Trophoblast cell (in vitro differentiated cells and primary cell): ENCODE data around the gene HMGCLL1.

Source experiments
- DNase-seq, 2 donors: peaks; one replicate each; pipeline ENCODE4 v3.0.0-alpha.2; 2016
- H2AFZ ChIP-seq: 2 replicates; pipeline ENCODE4 v1.6.1; 2013; ENCODE audit warnings: low read length, moderate library complexity, mild to moderate bottlenecking; ENCODE audit not compliant: insufficient read depth, poor library complexity
- H2AK5ac ChIP-seq: 2 replicates; pipeline ENCODE4 v1.6.1; 2013; ENCODE audit warnings: mild to moderate bottlenecking, low read length
- H2BK120ac ChIP-seq: 2 replicates; pipeline ENCODE4 v1.6.1; 2013; ENCODE audit warnings: low read length, mild to moderate bottlenecking, moderate library complexity; ENCODE audit not compliant: insufficient read depth, poor library complexity
- H2BK12ac ChIP-seq: 2 replicates; pipeline ENCODE4 v1.6.1; 2013; ENCODE audit warnings: mild to moderate bottlenecking, low read length, moderate library complexity
- H2BK5ac ChIP-seq: 2 replicates; pipeline ENCODE4 v1.6.1; 2013; ENCODE audit warnings: low read length, low read depth, moderate library complexity, mild to moderate bottlenecking; ENCODE audit not compliant: poor library complexity
- H3K14ac ChIP-seq: 2 replicates; pipeline ENCODE4 v1.6.1; 2013; ENCODE audit warnings: mild to moderate bottlenecking, low read length
- H3K18ac ChIP-seq: 2 replicates; pipeline ENCODE4 v1.6.1; 2013; ENCODE audit warnings: mild to moderate bottlenecking, low read length
- H3K23ac ChIP-seq: 2 replicates; pipeline ENCODE4 v1.6.1; 2013; ENCODE audit warnings: low read length
- H3K27ac ChIP-seq: 2 replicates; pipeline ENCODE4 v1.5.1; 2013; ENCODE audit warnings: low read depth, mild to moderate bottlenecking, inconsistent platforms, low read length, moderate library complexity
- H3K27me3 ChIP-seq: 2 replicates; pipeline ENCODE4 v1.6.1; 2013; ENCODE audit warnings: inconsistent platforms, mild to moderate bottlenecking, low read length, moderate library complexity; ENCODE audit not compliant: insufficient read depth
- H3K36me3 ChIP-seq, 2 experiments: 1 replicate in 1 of 2; 2 replicates in 1 of 2; pipeline ENCODE4 v1.6.1; 2013; ENCODE audit warnings: low read length in 2 of 2, mild to moderate bottlenecking in 2 of 2, moderate library complexity in 1 of 2; ENCODE audit not compliant: insufficient read depth in 2 of 2, control insufficient read depth in 1 of 2
- H3K4ac ChIP-seq: 2 replicates; pipeline ENCODE4 v1.6.1; 2013; ENCODE audit warnings: low read depth, mild to moderate bottlenecking, low read length, moderate library complexity
- H3K4me1 ChIP-seq, 2 experiments: 1 replicate in 1 of 2; 2 replicates in 1 of 2; pipeline ENCODE4 v1.6.1; 2013; ENCODE audit warnings: low read length in 2 of 2, mild to moderate bottlenecking in 2 of 2, moderate library complexity in 1 of 2; ENCODE audit not compliant: insufficient read depth in 2 of 2, control insufficient read depth in 1 of 2
- H3K4me2 ChIP-seq: 2 replicates; pipeline ENCODE4 v1.6.1; 2013; ENCODE audit warnings: inconsistent platforms, mild to moderate bottlenecking, low read length, moderate library complexity
- H3K4me3 ChIP-seq: 2 replicates; pipeline ENCODE4 v1.5.1; 2013; ENCODE audit warnings: mild to moderate bottlenecking, low read depth, low read length, inconsistent platforms
- H3K79me1 ChIP-seq: one replicate; pipeline ENCODE4 v1.6.1; 2013; ENCODE audit warnings: low read length
- H3K79me2 ChIP-seq: 2 replicates; pipeline ENCODE4 v1.6.1; 2013; ENCODE audit warnings: low read length, mild to moderate bottlenecking; ENCODE audit not compliant: control insufficient read depth, insufficient read depth, poor library complexity
- H3K9ac ChIP-seq: 2 replicates; pipeline ENCODE4 v1.6.1; 2013; ENCODE audit warnings: mild to moderate bottlenecking, low read length
- H3K9me3 ChIP-seq: 2 replicates; pipeline ENCODE4 v1.6.1; 2013; ENCODE audit warnings: low read depth, mild to moderate bottlenecking, control low read depth, inconsistent platforms, low read length; ENCODE audit not compliant: insufficient read depth
- H4K12ac ChIP-seq: 2 replicates; pipeline ENCODE4 v1.6.1; 2013; ENCODE audit warnings: low read depth, mild to moderate bottlenecking, low read length, moderate library complexity
- H4K8ac ChIP-seq: 2 replicates; pipeline ENCODE4 v1.6.1; 2013; ENCODE audit warnings: low read depth, mild to moderate bottlenecking, low read length, moderate library complexity
- H4K91ac ChIP-seq: one replicate; pipeline ENCODE4 v1.6.1; 2013; ENCODE audit warnings: low read depth, mild to moderate bottlenecking, low read length, moderate library complexity
- WGBS: extraction: QIAGEN DNeasy Blood & Tissue Kit; methylation state at CpG from one replicate; pipeline ENCODE4 v1.1.7; 2013; ENCODE audit warnings: missing lambda C conversion rate; ENCODE audit not compliant: insufficient read length, insufficient coverage; ENCODE audit errors: extremely low coverage; 5-methylcytosine and 5-hydroxymethylcytosine counted together

HMGCLL1 gene

GRCh38 chr6:55604021-55604420 is 25.0 kb upstream of the HMGCLL1 start:
- Histone ChIP-seq H4K8ac (no peak overlapping the region), H3K79me2 (no peaks in the 10 kb centered on the region), H4K91ac (no peak overlapping the region), H3K4me1 (no peaks in the 10 kb centered on the region), H3K27me3 (no peaks in the 10 kb centered on the region), H3K27ac (no peak overlapping the region), H3K9ac (no peak overlapping the region), H2BK120ac (no peak overlapping the region), H3K36me3 (no peaks in the 10 kb centered on the region), H4K12ac (no peak overlapping the region), H2BK5ac (no peak overlapping the region), H2AK5ac (no peak overlapping the region), H3K9me3 (peaks cover 2% of the 10 kb centered on the region), H3K14ac (no peak overlapping the region), H3K18ac (no peak overlapping the region), H3K79me1 (no peaks in the 10 kb centered on the region), H3K4me3 (no peak overlapping the region), H3K23ac (no peak overlapping the region), H3K4ac (no peak overlapping the region), H3K4me2 (no peak overlapping the region), H2BK12ac (no peak overlapping the region), H2AFZ (no peak overlapping the region)
- no peak for DNase-seq

- Histone ChIP-seq H2BK120ac (no peak overlapping the region), H3K4ac (no peak overlapping the region), H2AK5ac (no peak overlapping the region), H3K27me3 (no peaks in the 10 kb centered on the region), H4K91ac (no peak overlapping the region), H3K27ac (no peak overlapping the region), H2BK12ac (no peak overlapping the region), H3K9ac (no peak overlapping the region), H4K8ac (no peak overlapping the region), H3K4me1 (no peaks in the 10 kb centered on the region), H2BK5ac (no peak overlapping the region), H3K36me3 (no peaks in the 10 kb centered on the region), H3K4me3 (no peak overlapping the region), H3K79me1 (no peaks in the 10 kb centered on the region), H2AFZ (no peak overlapping the region), H3K4me2 (no peak overlapping the region), H3K9me3 (no peaks in the 10 kb centered on the region), H3K23ac (no peak overlapping the region), H4K12ac (no peak overlapping the region), H3K79me2 (no peaks in the 10 kb centered on the region), H3K14ac (no peak overlapping the region), H3K18ac (no peak overlapping the region)
- peak in 1 of 2 donors; percentile 32 for DNase-seq
- WGBS: no CpG with 5 or more reads among the region's 2 CpGs
Observed at GRCh38 chr6:55601120-55601519, 22.1 kb upstream of the HMGCLL1 start.

GRCh38 chr6:55594442-55594841 is 15.4 kb upstream of the HMGCLL1 start:
- H2AK5ac ChIP-seq: no peak overlapping the region
- no peak overlapping the region for H4K8ac ChIP-seq
- no peak overlapping the region for H3K23ac ChIP-seq
- no peak overlapping the region for H2BK120ac ChIP-seq
- H3K4ac ChIP-seq: no peak overlapping the region
- H2BK5ac ChIP-seq: no peak overlapping the region
- no peak overlapping the region for H2BK12ac ChIP-seq
- no peak overlapping the region for H3K27ac ChIP-seq
- no peaks in the 10 kb centered on the region for H3K79me1 ChIP-seq
- H3K18ac ChIP-seq: no peak overlapping the region
- no peak overlapping the region for H3K4me2 ChIP-seq
- no peaks in the 10 kb centered on the region for H3K4me1 ChIP-seq
- no peak overlapping the region for H3K4me3 ChIP-seq
- H4K91ac ChIP-seq: no peak overlapping the region
- H3K9ac ChIP-seq: no peak overlapping the region
- no peak for DNase-seq
- no peaks in the 10 kb centered on the region for H3K27me3 ChIP-seq
- no peaks in the 10 kb centered on the region for H3K9me3 ChIP-seq
- no peaks in the 10 kb centered on the region for H3K36me3 ChIP-seq
- H4K12ac ChIP-seq: no peak overlapping the region
- H2AFZ ChIP-seq: no peak overlapping the region
- no peak overlapping the region for H3K14ac ChIP-seq
- WGBS: no CpG with 5 or more reads among the region's 2 CpGs
- no peaks in the 10 kb centered on the region for H3K79me2 ChIP-seq

GRCh38 chr6:55584654-55585354 is 5.8 kb upstream of the HMGCLL1 start:
- Histone ChIP-seq H3K79me2 (no peaks in the 10 kb centered on the region), H2BK5ac (no peak overlapping the region), H4K12ac (no peak overlapping the region), H3K36me3 (no peaks in the 10 kb centered on the region), H3K9ac (no peak overlapping the region), H3K9me3 (no peaks in the 10 kb centered on the region), H2BK120ac (no peak overlapping the region), H4K91ac (no peak overlapping the region), H2BK12ac (no peak overlapping the region), H3K23ac (no peak overlapping the region), H3K27ac (no peak overlapping the region), H3K27me3 (no peaks in the 10 kb centered on the region), H3K4ac (no peak overlapping the region), H3K4me3 (no peak overlapping the region), H3K79me1 (no peaks in the 10 kb centered on the region), H3K4me2 (no peak overlapping the region), H2AK5ac (no peak overlapping the region), H3K4me1 (no peaks in the 10 kb centered on the region), H2AFZ (no peak overlapping the region), H4K8ac (no peak overlapping the region), H3K14ac (no peak overlapping the region), H3K18ac (no peak overlapping the region)
- DNase-seq: no peak
